ENCODE data around the gene FOXP4.

The FOXP4 gene

DNA sequence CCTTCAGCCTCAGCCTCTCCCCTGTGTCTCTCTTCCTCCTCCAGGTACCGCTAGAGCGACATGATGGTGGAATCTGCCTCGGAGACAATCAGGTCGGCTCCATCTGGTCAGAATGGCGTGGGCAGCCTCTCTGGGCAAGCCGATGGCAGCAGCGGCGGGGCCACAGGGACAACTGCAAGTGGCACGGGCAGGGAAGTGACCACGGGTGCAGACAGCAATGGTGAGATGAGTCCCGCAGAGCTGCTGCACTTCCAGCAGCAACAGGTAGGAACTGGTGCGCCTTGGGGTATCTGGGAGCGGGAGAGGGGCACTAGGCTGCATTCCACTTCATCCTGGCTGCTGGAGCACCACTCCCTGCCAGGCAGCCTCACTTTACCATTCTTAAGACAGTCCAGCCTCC is 19.5 kb downstream of the FOXP4 start:
- no peak for DNase-seq

DNA sequence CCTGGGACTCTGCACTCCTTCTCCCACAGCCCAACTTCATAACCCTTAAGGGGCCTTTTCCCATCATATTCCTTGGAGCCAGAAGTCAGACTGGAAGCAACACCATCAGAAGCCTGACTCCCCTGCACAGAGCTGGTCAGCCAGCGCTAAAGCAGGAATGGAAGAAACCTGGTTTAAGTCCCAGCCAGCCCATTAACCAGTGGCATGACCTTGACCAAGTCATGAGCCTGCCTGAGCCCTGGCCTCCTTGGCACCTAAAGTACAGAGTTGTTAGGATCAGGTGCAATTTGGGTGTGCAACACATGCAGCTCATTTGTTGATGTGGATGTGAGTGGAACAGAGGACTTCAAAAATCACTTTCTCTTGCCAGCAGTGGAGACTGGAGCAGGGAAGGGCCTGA is 20.8 kb downstream of the FOXP4 start:
- no peak for DNase-seq

DNA sequence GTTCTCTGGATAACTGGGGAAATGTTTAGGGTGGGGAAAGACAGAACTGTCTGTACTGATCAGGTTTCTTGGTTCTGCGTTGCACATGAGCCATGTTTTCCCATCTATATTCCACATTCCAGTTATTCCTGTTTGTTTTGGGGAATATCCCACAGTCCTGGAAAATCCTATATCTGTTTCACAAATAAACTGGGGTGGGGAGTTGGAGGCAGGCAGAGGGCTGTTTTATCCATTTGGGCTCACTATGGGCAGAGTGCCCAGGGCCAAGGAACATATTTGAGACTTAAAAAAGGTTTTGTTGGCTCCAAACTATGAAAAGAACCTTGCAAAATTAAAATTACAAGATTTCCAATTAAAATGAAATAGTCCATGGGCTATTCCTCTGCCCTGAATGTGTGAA is 21.5 kb downstream of the FOXP4 start:
- no peak for DNase-seq

DNA sequence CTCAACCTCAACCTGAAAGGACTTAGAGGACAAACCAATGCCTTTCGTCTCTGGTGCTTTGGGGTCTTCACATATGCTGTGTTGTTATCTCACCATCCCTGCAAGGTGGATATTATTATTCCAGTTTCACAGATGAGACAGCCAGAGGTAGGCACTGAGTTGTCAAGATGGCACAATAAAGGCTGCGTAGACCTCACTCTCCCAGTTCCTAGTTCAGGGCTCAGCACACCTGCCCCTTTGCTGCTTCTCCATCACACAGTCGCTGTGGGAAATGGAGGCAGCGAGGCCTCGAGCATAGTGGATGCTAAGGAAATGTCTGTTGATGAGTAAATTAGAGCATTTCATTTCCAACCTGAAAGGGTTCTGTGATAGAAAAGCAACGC is 22.0 kb downstream of the FOXP4 start:
- no peak for DNase-seq

DNA sequence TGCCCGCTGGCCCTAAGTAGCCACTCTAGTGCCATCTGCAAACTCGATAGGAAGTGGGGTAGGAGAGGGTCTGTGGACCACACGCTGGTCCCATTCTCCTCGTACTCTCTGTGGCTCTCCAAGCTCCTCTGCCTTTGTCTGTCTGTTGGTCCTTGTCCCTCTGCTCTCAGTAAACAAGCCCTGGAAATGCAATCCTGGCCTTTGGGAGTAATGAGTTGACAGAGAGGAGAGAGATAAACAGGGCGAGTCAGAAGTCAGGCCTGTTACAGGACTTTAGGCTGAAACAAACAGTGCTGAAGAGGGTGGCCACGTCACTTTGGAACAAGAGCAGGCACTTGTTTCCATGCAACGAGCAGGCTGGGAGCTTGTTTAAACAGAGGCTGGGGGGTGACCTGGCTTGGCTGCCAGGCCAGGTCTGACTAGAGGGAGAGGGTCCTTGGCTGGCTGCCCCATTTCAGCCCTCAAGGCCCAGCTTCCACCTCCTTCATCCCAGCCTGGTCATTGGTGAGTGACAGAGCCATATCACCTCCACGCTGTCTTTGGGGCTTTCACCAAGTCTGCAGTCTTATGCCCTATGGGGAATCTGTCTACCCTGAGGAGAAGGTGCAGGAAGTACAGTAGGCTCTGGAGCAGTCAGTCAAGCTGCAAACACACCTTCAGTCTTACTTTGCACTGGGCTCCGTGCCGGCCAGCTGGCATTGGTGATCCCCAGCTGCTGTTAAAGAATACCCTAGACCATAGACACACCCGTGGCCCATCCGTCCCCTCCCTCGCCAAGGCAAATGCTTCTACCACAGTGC is 22.6 kb downstream of the FOXP4 start:
- no peak for DNase-seq

DNA sequence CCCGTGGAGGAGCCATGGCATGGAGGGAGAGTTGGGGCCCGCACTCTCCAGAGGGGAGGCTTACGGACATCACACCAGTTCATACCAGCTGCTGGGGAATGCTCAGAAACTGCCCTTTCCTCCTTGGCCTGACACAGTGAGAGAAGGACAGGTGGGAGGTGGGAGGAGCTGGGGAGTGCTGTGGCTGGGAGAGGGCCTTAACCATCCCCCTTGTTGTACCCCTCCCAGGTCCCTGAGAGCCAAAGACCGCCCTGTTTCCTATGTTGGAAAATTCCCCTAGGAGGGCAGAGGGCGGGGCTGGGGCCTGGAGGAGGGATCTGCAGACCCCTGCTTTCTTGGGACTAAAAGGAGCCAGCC is 24.1 kb downstream of the FOXP4 start:
- DNase-seq, result no peak

DNA sequence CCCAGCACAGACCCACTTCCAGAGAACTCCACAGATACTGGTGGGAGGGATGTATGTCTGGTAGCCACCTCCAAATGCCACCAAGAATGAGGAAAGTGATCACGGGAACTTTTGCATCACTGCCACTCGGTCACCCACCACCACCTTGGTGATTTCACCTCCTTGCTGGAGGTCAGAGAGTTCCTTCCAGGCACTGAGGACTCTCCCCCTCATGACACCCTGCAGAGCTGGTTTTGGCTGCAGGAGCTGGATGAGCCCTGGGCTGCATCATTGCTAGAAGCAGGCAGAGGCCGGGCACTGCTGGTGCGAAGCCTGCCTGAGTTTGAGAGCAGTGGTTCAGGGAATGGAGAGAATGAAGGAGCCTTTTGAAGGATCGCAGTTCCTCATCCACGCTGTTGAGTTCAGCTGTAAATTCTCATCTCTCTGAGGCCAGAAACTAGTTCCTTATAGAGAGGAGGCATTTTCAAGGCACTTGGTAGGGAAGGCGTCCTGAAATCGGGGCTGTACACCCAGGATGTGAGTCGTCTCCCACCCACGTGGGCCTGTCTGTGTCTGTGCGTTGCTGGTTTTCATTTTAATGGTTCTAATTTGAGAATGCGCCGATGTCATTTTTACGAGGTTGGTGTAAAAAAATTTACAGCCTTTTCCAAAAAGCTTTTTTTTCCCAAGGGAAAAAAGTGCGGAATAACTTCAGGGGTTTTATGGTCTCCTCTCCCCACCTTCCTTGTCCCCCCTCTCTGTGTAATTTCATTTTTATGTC is 25.0 kb downstream of the FOXP4 start:
- DNase-seq, result no peak

DNA sequence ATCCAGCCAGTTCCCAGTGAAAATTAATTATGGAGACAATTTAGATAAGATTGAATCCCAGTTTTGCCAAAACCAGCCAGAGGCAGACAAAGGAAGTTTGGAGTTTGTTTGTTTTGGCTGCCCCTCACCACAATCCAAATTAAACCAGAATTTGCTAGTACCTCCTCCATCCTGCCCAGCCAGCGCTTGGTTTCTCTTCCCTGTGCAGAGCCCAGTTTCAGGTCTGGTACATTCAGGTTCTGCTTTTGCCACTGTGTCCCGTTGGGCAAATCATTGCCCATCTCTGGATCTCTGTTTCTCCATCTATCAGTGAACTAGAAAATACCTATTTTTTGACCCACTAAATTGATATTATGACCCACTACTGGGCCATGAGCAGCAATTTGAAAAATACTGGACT is 26.4 kb downstream of the FOXP4 start:
- DNase-seq, result no peak

DNA sequence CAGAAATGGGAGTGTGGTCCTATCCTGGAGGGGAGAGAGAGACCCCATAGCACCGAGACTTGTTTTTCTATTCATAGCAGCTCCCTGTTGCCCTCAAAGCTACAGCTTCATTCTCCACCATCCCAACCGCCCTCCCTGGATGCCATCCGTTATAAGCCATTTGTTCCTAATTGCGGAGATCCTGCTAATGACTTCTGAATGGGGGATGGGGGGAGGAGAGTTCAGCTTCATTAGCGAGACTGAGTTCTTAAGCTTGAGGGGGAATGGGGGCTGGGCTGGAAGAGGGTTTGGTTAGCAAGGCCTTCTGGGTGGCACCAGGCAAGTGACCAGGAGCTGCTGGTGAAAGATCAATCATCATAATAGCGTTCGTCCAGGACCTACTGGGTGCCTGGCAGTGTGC is 27.1 kb downstream of the FOXP4 start:
- no peak for DNase-seq

DNA sequence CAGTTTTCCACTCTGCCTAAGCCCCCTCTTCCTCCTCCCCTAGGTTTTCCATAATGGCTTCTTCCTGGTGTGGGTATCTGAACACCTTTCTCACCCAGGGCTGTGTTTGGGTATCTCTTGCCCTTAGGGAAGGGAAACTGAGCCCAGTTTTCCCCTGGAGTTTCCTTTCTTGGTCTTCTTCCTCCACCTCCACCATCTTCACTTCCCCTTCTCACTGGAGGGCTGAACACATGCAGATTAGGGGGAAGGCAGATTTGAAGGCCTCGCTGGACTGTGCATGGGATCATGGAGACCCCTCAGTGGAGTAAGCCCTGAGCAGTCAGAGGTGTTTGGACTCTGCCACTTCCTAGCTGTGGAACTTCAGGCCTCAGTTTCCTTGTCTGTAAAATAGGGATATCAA is 27.8 kb downstream of the FOXP4 start:
- no peak for DNase-seq

DNA sequence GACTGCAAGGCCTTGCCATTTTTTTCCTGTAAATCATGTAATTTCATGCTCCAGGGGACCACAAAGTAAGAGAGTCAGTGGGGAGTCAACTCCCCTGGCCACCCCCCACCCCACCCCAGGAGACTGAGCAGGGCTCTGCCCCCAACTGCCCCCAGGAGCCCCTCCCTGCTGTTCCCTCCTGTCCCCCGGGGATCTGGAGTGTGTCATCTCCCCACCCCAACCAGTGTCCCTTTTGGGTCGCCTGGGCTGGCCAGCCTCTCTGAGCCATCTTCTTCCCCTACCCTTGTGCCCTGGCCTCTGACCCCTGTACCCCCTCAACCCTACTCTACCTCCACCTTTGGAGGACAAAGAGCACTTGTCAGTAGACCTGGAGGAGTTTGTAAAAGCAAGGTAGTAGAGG is 29.4 kb downstream of the FOXP4 start:
- DNase-seq, result no peak

DNA sequence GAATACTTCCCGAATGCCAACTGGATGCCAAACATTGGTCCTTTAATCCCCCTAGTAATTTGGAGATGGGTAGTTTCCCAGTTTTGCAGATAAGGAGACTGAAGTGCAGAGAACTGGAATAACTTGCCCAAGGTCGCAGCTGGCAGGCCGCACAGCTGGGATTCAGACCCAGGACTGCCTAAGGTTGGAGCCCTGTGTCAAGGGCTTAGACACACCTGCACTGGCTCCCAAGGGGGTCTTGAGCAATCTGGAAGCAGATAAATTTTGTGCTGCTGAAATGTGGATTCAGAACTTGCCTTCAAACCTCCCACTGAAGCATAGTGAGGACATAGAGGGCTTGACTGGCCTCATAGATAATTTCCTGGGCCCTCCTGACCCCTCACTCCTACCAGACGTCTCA is 30.5 kb downstream of the FOXP4 start:
- no peak for DNase-seq

DNA sequence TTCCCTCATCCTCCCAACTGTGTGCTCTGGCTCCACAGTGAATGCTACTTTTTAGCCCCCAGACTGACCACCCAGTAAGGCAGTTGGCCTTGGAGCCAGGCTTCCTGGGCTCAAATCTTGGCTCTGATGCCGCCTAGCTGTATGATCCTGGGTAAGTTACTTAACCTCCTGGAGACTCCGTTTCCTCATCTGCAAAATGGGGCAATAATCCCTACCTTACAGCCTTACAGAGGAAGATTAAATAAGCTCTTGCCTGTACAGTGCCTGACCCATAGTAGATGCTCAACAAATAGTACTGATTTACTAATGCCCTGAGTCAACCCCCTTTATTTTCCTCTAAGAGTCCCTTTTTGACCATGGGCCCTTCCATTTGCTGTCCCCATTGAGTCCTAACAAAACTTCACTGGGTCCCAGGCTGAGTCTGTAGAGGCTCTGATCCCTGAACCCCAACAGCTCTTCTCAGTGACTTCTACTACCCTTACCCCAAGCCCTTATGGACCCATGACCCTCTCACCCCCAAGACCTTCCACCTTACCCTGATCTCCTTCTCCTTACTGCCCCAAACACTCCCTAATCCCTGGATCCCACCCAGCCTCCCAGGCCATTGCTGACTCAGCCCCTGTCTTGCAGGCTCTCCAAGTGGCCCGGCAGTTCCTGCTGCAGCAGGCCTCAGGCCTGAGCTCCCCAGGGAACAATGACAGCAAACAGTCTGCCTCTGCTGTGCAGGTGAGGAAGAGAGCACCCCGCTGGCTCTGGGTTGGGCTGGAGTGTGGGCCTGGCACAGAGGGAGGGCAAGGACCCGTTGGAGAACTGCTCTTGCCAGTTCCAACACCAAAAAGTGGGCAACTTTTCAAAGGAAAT is 31.4 kb downstream of the FOXP4 start:
- no peak for DNase-seq

DNA sequence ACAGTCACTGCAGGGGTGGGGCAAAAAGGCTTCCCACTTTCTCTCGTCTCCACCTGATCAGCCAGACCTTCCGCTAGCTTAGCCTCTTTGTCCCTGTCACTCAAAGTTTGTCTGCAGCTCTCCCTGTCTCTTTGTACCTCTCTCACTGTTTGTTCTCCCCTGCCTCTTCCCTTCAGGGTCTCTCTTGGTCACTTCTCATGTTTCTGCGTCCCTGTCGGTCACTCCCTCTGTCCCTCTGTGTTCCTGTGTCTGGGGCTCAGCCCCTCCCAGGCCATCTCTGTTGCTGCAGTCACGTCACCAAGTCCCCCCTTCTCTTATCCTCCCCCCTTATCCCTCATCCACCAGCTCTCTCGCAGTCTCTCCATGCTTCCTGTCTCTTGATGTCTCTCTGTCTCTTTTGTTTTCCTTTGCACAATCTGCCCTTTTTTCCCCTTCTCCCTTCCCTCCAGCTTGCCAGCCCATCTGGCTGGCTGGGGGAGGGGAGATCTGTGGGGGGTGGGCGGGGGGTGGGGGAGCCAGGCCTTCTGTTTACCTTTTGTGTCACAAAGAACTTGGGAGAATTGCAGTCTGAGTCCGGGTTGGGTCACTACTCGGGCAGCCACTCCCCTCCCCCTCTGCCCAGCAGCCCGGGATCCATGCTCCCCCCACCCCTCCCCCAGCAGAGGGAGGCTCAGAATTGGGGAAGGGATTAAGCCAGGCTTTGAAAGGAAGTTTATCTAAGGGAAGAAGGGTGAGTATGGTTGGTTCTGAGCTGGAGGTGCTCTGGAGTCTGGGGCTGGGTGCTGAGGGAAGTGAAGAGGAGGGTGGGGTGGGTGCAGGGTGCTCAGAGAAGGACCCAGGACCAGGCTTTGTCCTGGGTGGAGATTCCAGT is 32.3 kb downstream of the FOXP4 start:
- no peak for DNase-seq

DNA sequence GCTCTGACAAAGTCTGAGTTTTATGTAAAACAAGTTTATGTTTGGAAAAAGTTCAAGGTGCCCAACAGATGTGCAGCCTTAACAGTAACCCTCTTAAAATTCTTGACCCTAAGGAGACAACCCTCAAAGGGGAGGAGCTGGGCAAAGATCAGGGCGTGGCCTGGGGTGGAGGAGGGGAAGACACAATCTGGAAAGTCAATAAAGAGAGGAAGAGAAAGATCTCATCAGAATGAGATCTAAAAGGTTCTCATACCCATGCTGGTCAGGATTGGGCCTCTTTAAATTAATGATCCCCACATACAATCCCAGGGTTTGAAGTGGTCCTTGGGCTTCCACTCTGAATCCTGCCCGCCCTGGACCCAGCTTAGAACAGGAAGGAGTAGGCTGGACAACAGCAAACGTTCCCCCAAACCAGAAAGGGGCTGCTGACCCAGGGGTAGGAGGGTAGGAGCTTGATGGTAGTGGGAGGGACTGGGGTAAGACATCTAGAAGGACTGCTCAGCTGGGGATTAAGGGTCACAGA is 33.0 kb downstream of the FOXP4 start:
- DNase-seq, result no peak

DNA sequence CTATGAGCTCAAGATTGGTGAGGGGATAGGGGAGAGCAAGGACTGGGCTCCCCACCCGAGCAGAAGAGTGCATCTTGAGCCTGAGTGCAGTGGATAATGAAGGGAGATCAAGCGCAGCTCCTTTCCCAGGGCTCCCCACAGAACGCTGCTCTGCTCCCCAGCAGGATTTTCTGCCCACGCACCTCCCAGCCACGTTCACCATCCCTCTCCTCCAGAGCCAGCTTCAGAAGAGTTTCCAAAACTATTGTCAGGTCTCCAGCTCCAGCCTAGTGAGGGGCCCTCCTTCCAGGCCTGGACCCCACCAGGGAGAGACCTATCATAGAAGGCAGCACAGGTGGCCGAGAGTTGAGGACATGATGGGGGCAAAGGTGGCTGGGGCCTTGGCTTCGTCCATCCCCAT is 34.5 kb downstream of the FOXP4 start:
- DNase-seq, result no peak

DNA sequence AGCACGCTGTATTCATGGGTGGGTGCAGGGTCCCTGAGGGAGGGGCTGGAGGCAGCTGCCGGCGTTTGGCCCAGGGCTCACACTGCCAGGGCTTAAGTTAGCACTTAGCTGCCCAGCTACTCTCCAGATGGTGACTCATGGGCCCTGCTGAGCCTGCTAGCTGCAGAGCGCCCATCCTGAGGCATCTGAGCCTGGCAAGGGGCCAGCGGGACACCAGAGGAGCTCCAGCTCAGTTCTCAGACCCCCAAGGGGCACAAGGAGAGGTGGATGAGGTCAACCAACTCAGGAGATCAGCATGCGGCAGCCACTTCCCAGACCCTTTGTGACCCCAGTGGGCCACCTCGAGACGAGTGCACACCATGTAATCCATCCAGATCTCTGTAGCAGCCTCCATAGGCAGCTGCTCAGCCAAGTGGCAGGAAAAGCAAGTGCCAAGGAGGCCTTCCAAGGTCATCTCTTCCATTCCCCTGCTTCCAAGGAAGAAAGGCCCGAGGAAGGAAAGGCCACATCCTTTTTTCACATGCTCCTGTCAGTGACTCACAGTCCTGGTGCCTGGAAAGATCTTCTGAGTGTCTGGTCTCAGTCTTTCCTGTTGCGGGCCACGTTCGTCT is 35.3 kb downstream of the FOXP4 start:
- no peak for DNase-seq

DNA sequence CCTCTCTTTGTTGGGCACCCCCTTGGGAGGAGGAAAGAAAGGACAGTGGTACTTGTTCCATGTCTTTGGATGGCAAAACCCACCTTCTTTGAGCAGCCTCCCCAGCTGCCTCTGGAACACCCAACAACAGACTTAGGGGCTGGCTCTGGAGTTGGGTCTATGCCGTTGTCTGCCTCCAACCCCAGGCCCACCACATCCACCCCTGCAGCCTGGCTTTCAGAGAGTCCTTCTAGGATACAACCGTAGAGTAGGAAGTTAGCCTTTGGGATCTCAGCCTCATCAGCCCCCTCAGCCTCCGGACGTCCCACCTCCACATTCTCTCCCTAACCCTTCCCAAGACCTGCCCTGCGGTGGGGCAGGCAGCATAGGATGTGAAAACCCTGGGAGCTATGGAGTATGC is 36.4 kb downstream of the FOXP4 start:
- no peak for DNase-seq

DNA sequence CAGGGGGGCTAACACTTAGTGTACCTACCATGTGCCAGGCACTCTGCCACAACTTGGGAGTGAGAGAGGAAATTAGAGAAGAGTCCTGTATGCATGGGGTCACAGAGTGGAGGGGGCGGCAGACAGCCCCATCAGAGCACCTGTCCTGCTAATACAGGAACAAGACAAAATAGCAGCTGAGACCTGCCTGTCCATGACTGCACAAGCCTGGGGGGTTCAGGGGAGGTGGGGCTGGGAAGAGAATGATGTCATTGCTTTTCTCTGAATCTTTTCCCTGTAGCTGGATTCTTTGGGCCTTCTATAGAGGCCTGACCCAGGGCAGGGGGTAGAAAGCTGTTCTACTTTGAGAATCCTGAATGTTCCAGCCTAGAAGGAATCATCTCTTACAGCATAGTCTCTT is 37.4 kb downstream of the FOXP4 start:
- no peak for DNase-seq

DNA sequence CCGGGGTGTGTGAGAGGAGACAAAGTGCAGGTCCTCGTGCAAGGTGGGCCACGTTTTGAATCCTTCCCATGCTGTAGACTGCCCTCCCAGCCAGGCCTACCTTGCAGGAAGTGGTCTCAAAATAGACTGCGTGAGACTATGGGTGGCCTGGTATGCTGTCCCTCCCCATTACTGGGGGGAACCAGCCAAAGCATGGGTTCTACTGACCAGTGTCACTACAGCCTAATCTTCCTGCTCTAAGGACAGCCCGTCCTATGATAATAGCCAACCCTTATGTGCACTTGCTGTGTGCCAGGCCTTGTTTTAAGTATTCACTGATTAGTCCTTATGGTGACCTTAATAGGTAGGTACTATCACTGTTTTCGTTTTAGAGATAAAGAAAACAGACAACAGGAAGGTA is 38.0 kb downstream of the FOXP4 start:
- no peak for DNase-seq

DNA sequence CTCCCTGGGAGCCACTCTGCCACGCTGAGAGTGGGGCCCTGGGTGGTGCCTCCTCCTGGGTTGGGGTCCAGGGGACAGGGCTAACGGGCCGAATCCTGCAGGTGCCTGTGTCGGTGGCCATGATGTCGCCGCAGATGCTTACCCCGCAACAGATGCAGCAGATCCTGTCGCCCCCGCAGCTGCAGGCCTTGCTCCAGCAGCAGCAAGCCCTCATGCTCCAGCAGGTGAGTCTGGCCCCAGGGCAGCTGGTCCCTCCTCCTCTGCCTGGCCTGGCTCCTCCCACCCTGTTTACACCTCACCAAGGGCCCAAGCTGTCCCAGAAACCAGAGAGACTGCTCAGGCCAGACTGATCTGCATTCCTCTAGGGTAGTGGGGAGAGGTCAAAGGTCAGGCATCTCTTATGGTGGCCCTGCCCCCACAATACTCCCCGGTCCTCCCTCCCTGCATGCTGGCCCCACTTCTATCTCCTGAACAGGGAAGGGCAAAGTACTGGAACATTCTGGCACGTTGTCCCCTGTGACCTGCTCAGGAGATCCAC is 38.6 kb downstream of the FOXP4 start:
- DNase-seq, result no peak

DNA sequence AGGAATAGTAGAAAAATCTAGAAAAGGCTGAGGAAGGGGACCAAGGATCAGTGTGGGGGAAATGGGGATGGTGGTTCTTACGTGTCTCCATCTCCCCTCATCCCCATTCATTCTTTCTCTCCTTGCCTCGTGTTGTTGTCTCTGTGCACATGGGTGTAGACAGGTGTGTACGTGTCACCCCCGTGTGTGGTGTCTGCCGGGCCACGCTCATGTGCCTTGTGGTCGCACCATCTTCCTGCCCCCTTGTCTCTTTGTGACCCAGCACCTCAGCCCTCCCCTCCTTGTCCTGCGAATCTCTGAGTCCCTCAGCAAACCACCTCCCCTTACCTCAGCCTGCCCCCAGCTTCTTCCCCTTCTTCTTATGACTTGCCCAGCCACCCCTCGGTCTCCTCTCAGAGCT is 39.4 kb downstream of the FOXP4 start:
- DNase-seq, result no peak
